Neutrophil (primary cell): Measurements from ENCODE around the gene ALLC.

ENCODE experiments used
- H3K27ac ChIP-seq: fragments of 200-600 bp; sonication (generic); 2 replicates; pipeline ENCODE4 v1.5.1; 2016; ENCODE audit warnings: mild to moderate bottlenecking, moderate library complexity
- H3K27me3 ChIP-seq: fragments of 200-600 bp; sonication (generic); 2 replicates; pipeline ENCODE4 v1.6.0; 2016; ENCODE audit warnings: mild to moderate bottlenecking
- H3K36me3 ChIP-seq: fragments of 200-600 bp; sonication (generic); 2 replicates; pipeline ENCODE4 v1.5.1; 2017
- H3K4me1 ChIP-seq, 2 experiments: fragments of 200-600 bp in 1 of 2; sonication (generic) in 1 of 2; 1 replicate in 1 of 2; 2 replicates in 1 of 2; pipeline versions ENCODE4 v1.5.1 to v1.6.1; 2013 to 2016; ENCODE audit warnings: low read depth in 1 of 2, low read length in 1 of 2, mild to moderate bottlenecking in 1 of 2, moderate library complexity in 1 of 2; ENCODE audit not compliant: control insufficient read depth in 1 of 2, insufficient read depth in 1 of 2
- H3K4me3 ChIP-seq, 2 experiments: fragments of 200-600 bp in 1 of 2; sonication (generic) in 1 of 2; 1 replicate in 1 of 2; 2 replicates in 1 of 2; pipeline ENCODE4 v1.5.1; 2013 to 2016; ENCODE audit warnings: low read depth in 1 of 2, low read length in 1 of 2, mild to moderate bottlenecking in 1 of 2, moderate library complexity in 1 of 2
- H3K9me3 ChIP-seq: fragments of 200-600 bp; sonication (generic); 2 replicates; pipeline ENCODE4 v1.5.1; 2016
- CTCF ChIP-seq: fragments of 200-600 bp; sonication (generic); IDR thresholded peaks from 2 replicates; pipeline ENCODE4 v1.5.1; 2016; ENCODE audit warnings: antibody characterized with exemption

Gene ALLC

GRCh38 chr2:3679180-3679579 lies 21.2 kb downstream of the ALLC start:
- no peak for TF ChIP-seq CTCF
- H3K4me1 ChIP-seq: no peaks in the 10 kb centered on the region
- H3K27ac ChIP-seq: no peak overlapping the region
- no peak overlapping the region for H3K4me3 ChIP-seq
- no peaks in the 10 kb centered on the region for H3K27me3 ChIP-seq
- H3K9me3 ChIP-seq: no peaks in the 10 kb centered on the region
- H3K36me3 ChIP-seq: no peaks in the 10 kb centered on the region

GRCh38 chr2:3679616-3680393 lies 21.8 kb downstream of the ALLC start:
- Histone ChIP-seq H3K4me1 (no peaks in the 10 kb centered on the region), H3K27ac (no peak overlapping the region), H3K9me3 (no peaks in the 10 kb centered on the region), H3K4me3 (no peak overlapping the region), H3K27me3 (no peaks in the 10 kb centered on the region), H3K36me3 (no peaks in the 10 kb centered on the region)
- no peak for TF ChIP-seq CTCF

GRCh38 chr2:3680548-3681345 lies 22.7 kb downstream of the ALLC start:
- Histone ChIP-seq H3K27ac (no peak overlapping the region), H3K4me1 (no peaks in the 10 kb centered on the region), H3K4me3 (no peak overlapping the region), H3K9me3 (no peaks in the 10 kb centered on the region), H3K36me3 (no peaks in the 10 kb centered on the region), H3K27me3 (no peaks in the 10 kb centered on the region)
- TF ChIP-seq CTCF: no peak

GRCh38 chr2:3681625-3682024 lies 23.6 kb downstream of the ALLC start:
- H3K27me3 ChIP-seq: no peaks in the 10 kb centered on the region
- H3K9me3 ChIP-seq: no peaks in the 10 kb centered on the region
- no peaks in the 10 kb centered on the region for H3K4me1 ChIP-seq
- H3K4me3 ChIP-seq: no peak overlapping the region
- no peak overlapping the region for H3K27ac ChIP-seq
- TF ChIP-seq CTCF: no peak
- no peaks in the 10 kb centered on the region for H3K36me3 ChIP-seq

GRCh38 chr2:3682811-3683210 lies 24.8 kb downstream of the ALLC start:
- no peaks in the 10 kb centered on the region for H3K9me3 ChIP-seq
- TF ChIP-seq CTCF: no peak
- H3K27ac ChIP-seq: no peak overlapping the region
- no peaks in the 10 kb centered on the region for H3K27me3 ChIP-seq
- H3K4me1 ChIP-seq: no peaks in the 10 kb centered on the region
- H3K36me3 ChIP-seq: no peaks in the 10 kb centered on the region
- no peak overlapping the region for H3K4me3 ChIP-seq
